K562 treated with DMSO at 1 percent for 12 hours (cell line): ENCODE measurements around the gene GTPBP6. TPM values are rescaled to one million over a fixed set of nuclear protein-coding genes. Genes with fewer than 3 reads are reported as not detected.

Experiments used
- total RNA-seq: library from RNA; unstranded; fragments of 300-600 nt; gene quantifications from 2 replicates; pipeline ENCODE4 v1.2.3, GENCODE V29; 2022; ENCODE audit not compliant: insufficient read depth

Gene GTPBP6, protein sequence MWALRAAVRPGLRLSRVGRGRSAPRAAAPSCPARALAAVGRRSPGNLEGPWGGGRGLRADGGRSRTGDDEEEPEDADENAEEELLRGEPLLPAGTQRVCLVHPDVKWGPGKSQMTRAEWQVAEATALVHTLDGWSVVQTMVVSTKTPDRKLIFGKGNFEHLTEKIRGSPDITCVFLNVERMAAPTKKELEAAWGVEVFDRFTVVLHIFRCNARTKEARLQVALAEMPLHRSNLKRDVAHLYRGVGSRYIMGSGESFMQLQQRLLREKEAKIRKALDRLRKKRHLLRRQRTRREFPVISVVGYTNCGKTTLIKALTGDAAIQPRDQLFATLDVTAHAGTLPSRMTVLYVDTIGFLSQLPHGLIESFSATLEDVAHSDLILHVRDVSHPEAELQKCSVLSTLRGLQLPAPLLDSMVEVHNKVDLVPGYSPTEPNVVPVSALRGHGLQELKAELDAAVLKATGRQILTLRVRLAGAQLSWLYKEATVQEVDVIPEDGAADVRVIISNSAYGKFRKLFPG
- total RNA-seq: 12.2 and 14.7 TPM in 2 replicates

DNA sequence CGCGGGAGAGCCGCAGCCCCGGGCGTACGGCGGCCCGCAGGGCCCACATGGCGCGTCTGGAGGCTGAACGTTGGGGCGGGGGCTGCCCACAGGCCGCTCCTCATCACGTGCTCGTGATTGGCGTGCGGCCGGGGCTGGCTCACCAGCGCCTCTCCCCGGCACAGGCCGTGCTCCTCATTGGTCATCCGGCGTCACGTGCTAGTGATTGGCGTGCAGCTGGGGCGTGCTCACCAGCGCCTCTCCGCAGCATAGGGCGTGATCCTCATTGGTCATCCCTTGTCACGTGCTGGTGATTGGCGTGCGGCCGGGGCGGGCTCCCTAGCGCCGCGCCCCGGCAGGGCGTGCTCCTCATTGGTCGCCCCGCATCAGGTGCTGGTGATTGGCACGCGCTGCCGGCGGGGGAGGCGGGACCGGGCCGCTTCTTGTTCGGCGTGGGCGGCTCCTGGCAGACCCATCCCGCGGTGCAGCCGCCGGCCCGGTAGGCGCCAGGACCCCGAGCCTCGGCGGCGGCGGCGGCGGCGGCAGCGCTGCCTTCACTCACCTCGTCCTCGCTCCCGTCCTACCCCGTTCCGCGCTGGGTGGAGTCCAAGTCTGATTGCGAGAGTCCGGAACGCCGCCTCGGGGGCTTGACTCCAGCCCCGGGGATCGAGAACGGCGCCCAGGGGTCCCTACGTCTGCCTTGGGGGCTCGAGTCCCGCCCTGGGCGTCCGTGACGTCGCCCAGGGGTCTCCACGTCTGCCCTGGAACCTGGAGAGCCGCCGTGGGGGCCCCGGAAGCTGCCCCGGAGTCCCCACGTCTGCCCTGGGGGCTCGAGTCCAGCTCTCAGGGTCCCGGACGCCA lies at the start of gene GTPBP6:
Gene GTPBP6, minus strand, starts transcription at position 58 of the 840 bp plus-strand sequence. Its CDS starts 9 bp downstream, at position 49.

DNA sequence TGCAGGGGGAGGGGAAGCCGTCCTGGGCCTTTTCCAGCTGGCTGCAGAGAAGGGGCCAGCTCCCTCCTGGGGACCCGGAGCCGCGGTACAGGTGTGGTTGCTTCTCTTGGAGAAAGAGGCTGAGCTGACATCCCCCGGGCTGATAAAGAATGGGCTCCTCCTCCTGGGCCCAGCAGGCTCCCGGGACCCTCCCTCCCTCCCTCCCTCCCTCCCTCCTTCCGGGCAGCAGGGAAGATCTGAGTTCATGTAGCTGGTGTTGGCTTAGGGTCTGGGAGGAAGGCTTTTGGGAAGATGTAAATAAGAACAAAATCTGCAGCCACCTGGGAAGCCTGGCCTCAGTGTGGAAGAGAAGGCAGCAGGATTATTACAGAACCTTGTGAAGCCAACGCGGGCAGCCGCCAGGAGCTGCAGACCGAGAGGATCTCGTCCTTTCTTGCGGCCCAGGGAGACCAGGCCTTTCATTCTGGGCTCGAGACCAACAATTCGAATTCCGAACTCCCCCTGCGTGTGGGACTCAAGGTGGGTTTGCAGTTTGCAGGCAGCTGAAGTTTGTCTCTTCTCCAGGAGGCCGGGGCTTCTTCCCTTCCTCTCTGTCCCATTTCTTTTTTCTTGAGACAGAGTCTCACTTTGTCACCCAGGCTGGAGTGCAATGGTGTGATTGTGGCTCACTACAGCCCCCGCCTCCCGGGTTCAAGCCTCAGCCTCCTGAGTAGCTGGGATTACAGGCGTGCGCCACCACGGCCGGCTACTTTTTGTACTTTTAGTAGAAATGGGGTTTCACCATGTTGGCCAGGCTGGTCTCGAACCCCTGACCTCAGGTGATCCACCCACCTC lies 37.2 kb downstream of the GTPBP6 start, which contains the start of gene PLCXD1:
Gene PLCXD1, plus strand, starts transcription at position 216 of the 834 bp plus-strand sequence. CDS start 2,807 bp downstream, outside the sequence.

Other genes starting within 250 kb of the GTPBP6 start
- gene PLCXD1, start 37.4 kb downstream of the GTPBP6 start, total RNA-seq: 43.1 and 78.2 TPM in 2 replicates
- gene PPP2R3B, start 68.1 kb upstream of the GTPBP6 start, total RNA-seq: 17.6 and 22.5 TPM in 2 replicates